ENCODE data around the gene LHPP.

LHPP gene

DNA sequence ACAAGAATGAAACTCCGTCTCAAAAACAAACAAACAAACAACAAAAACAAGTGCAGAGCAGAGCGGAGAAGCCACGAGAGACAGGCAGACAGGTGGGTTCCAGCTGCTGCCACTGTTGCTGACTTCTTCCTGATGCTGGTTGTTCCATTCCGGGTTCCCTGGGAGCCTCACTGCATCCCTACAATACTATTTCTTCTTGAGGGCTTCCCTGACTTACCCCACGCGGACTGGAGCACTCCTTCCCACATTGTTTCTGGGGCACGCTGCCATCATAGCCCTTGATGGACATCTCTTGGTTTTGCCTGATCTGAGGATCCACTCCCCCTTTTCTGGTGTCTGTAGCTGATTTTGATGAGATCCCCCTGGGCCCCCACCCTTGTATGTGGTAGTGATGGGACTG, 6.2 kb upstream of the LHPP start:
- Histone ChIP-seq H3K79me2 (ENCODE audit: insufficient read depth, low read depth) (no peaks in the 10 kb centered on the region), H3K4me3 (IDR thresholded peaks at IDR 0.05; ENCODE audit: insufficient read depth, low read depth, low read length) (no peak overlapping the region), H3K27me3 (ENCODE audit: insufficient read depth, low read depth) (peaks cover 8% of the 10 kb centered on the region; the same call in 1 of the 2 replicates), H3K27ac (no peak overlapping the region), H2AFZ (ENCODE audit: low read depth) (no peak overlapping the region), H3K4me2 (no peak overlapping the region), H3K36me3 (ENCODE audit: insufficient read depth) (no peaks in the 10 kb centered on the region), H3K9ac (no peak overlapping the region), H4K20me1 (ENCODE audit: insufficient read depth) (no peaks in the 10 kb centered on the region), H3K4me1 (ENCODE audit: low read depth, poor library complexity, severe bottlenecking) (no peaks in the 10 kb centered on the region)
- TF ChIP-seq, protein P1, sequence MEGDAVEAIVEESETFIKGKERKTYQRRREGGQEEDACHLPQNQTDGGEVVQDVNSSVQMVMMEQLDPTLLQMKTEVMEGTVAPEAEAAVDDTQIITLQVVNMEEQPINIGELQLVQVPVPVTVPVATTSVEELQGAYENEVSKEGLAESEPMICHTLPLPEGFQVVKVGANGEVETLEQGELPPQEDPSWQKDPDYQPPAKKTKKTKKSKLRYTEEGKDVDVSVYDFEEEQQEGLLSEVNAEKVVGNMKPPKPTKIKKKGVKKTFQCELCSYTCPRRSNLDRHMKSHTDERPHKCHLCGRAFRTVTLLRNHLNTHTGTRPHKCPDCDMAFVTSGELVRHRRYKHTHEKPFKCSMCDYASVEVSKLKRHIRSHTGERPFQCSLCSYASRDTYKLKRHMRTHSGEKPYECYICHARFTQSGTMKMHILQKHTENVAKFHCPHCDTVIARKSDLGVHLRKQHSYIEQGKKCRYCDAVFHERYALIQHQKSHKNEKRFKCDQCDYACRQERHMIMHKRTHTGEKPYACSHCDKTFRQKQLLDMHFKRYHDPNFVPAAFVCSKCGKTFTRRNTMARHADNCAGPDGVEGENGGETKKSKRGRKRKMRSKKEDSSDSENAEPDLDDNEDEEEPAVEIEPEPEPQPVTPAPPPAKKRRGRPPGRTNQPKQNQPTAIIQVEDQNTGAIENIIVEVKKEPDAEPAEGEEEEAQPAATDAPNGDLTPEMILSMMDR (conservative IDR thresholded peaks at IDR 0.05; ENCODE audit: low read depth, low read length) = no peak

GRCh38 chr10:124458473-124458872, 3.1 kb upstream of the LHPP start:
- TF ChIP-seq, protein P1 (conservative IDR thresholded peaks at IDR 0.05; ENCODE audit: low read depth, low read length) = no peak

DNA sequence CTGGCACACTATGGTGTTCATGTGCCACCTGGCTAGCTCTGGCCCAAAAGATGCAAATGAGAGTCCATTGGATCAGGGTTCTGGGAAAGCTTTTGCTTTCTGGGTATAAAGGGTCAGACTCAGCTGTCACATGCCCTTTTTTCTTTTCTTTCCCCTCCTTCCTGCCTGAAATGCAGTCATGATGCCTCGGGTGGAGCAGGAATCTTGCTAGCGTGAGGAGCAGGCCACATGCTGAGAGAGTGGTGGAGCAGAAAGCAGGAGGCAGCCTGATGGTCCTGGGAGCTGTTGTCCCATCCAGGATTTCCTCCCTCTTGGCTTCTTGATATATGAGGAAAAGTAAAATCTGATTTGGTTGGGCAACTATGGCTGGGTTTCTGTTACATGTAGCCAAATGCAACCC, 2.7 kb upstream of the LHPP start:
- TF ChIP-seq, protein P1 (conservative IDR thresholded peaks at IDR 0.05; ENCODE audit: low read depth, low read length) = no peak
- Histone ChIP-seq H3K4me3 (IDR thresholded peaks at IDR 0.05; ENCODE audit: insufficient read depth, low read depth, low read length) (no peak overlapping the region), H3K36me3 (ENCODE audit: insufficient read depth) (no peaks in the 10 kb centered on the region)

More at GRCh38 chr10:124458473-124458872, 3.1 kb upstream of the LHPP start:
- Histone ChIP-seq H4K20me1 (ENCODE audit: insufficient read depth) (no peaks in the 10 kb centered on the region), H3K9ac (no peak overlapping the region), H3K27ac (no peak overlapping the region), H2AFZ (ENCODE audit: low read depth) (no peak overlapping the region), H3K4me2 (no peak overlapping the region), H3K79me2 (ENCODE audit: insufficient read depth, low read depth) (no peaks in the 10 kb centered on the region), H3K4me1 (ENCODE audit: low read depth, poor library complexity, severe bottlenecking) (peaks cover 4% of the 10 kb centered on the region), H3K4me3 (IDR thresholded peaks at IDR 0.05; ENCODE audit: insufficient read depth, low read depth, low read length) (no peak overlapping the region), H3K36me3 (ENCODE audit: insufficient read depth) (no peaks in the 10 kb centered on the region), H3K27me3 (ENCODE audit: insufficient read depth, low read depth) (no peaks in the 10 kb centered on the region)

GRCh38 chr10:124459395-124459794, 2.2 kb upstream of the LHPP start:
- no peak overlapping the region for H3K4me2 ChIP-seq
- no peaks in the 10 kb centered on the region for H3K36me3 ChIP-seq (ENCODE audit: insufficient read depth)
- H2AFZ ChIP-seq (ENCODE audit: low read depth) = no peak overlapping the region
- H3K4me1 ChIP-seq (ENCODE audit: low read depth, poor library complexity, severe bottlenecking) = peaks cover 4% of the 10 kb centered on the region
- no peak overlapping the region for H3K9ac ChIP-seq
- H3K27ac ChIP-seq = no peak overlapping the region
- no peaks in the 10 kb centered on the region for H3K27me3 ChIP-seq (ENCODE audit: insufficient read depth, low read depth)
- H3K79me2 ChIP-seq (ENCODE audit: insufficient read depth, low read depth) = no peaks in the 10 kb centered on the region
- no peak overlapping the region for H3K4me3 ChIP-seq (IDR thresholded peaks at IDR 0.05; ENCODE audit: insufficient read depth, low read depth, low read length)
- TF ChIP-seq, protein P1 (conservative IDR thresholded peaks at IDR 0.05; ENCODE audit: low read depth, low read length) = no peak
- H4K20me1 ChIP-seq (ENCODE audit: insufficient read depth) = no peaks in the 10 kb centered on the region

More for the DNA sequence above, 2.7 kb upstream of the LHPP start:
- Histone ChIP-seq H4K20me1 (ENCODE audit: insufficient read depth) (no peaks in the 10 kb centered on the region), H3K9ac (no peak overlapping the region), H3K27me3 (ENCODE audit: insufficient read depth, low read depth) (no peaks in the 10 kb centered on the region), H3K79me2 (ENCODE audit: insufficient read depth, low read depth) (no peaks in the 10 kb centered on the region), H3K27ac (no peak overlapping the region), H3K4me1 (ENCODE audit: low read depth, poor library complexity, severe bottlenecking) (peaks cover 4% of the 10 kb centered on the region), H3K4me2 (no peak overlapping the region), H2AFZ (ENCODE audit: low read depth) (no peak overlapping the region)
